Stromal cell of bone marrow (primary cell): ENCODE measurements around the gene TOP2B.

Experiments used
- DNase-seq: peaks from one replicate; pipeline ENCODE4 v3.0.0-alpha.2; 2012; ENCODE audit warnings: low read depth

Gene TOP2B

GRCh38 chr3:25673738-25674298 lies 9.1 kb upstream of the TOP2B start:
- no peak for DNase-seq

- DNase-seq: peak; percentile 17
These were observed 891 bp upstream of the TOP2B start for GRCh38 chr3:25665315-25666280.

GRCh38 chr3:25663869-25664811 lies 567 bp downstream of the TOP2B start:
- DNase-seq: peak; percentile 19

- DNase-seq: no peak
These were observed 1.3 kb downstream of the TOP2B start for GRCh38 chr3:25663347-25663868.

- DNase-seq: no peak
These were observed 1.9 kb downstream of the TOP2B start for GRCh38 chr3:25662736-25663320.

GRCh38 chr3:25661694-25662437 lies 2.8 kb downstream of the TOP2B start:
- DNase-seq: no peak

- DNase-seq: no peak
These were observed 5.9 kb downstream of the TOP2B start for GRCh38 chr3:25658836-25659235.

- DNase-seq: no peak
These were observed 7.4 kb downstream of the TOP2B start for GRCh38 chr3:25657293-25657692.

- DNase-seq: no peak
These were observed 9.0 kb downstream of the TOP2B start for GRCh38 chr3:25655659-25656058.

- no peak for DNase-seq
These were observed 10.1 kb downstream of the TOP2B start for GRCh38 chr3:25654576-25654975.

GRCh38 chr3:25653322-25653721 lies 11.4 kb downstream of the TOP2B start:
- no peak for DNase-seq

- no peak for DNase-seq
These were observed 11.8 kb downstream of the TOP2B start for GRCh38 chr3:25652921-25653320.

GRCh38 chr3:25648925-25649830 lies 15.5 kb downstream of the TOP2B start:
- no peak for DNase-seq

GRCh38 chr3:25648107-25648535 lies 16.6 kb downstream of the TOP2B start:
- DNase-seq: peak; percentile 55

- DNase-seq: no peak
These were observed 29.7 kb downstream of the TOP2B start for GRCh38 chr3:25635038-25635437.

GRCh38 chr3:25633919-25634318 lies 30.8 kb downstream of the TOP2B start:
- no peak for DNase-seq

- DNase-seq: no peak
These were observed 32.7 kb downstream of the TOP2B start for GRCh38 chr3:25631989-25632388.

- DNase-seq: no peak
These were observed 43.6 kb downstream of the TOP2B start for GRCh38 chr3:25621087-25621486.

- DNase-seq: no peak
These were observed 44.2 kb downstream of the TOP2B start for GRCh38 chr3:25620493-25620892.

- DNase-seq: no peak
These were observed 45.3 kb downstream of the TOP2B start for GRCh38 chr3:25619382-25619781.
